HepG2 (cell line): ENCODE results near the gene AK6. TPM values are rescaled to one million over a fixed set of nuclear protein-coding genes. Genes with fewer than 3 reads are reported as not detected.

Experiments used
- AHDC1 ChIP-seq: sonication (generic); formaldehyde crosslinking; IDR thresholded peaks from 2 replicates; pipeline ENCODE4 v1.5.1; 2020; ENCODE audit warnings: mild to moderate bottlenecking, missing genetic modification reagents, borderline replicate concordance
- CC2D1A ChIP-seq: sonication (generic); formaldehyde crosslinking; IDR thresholded peaks from 2 replicates; pipeline ENCODE4 v1.8.1; 2023; ENCODE audit warnings: mild to moderate bottlenecking, missing genetic modification reagents
- ERF ChIP-seq: IDR thresholded peaks from 2 replicates; pipeline ENCODE4 v1.6.1; 2018; ENCODE audit warnings: missing biosample characterization, missing genetic modification reagents
- GATAD1 ChIP-seq: IDR thresholded peaks from 2 replicates; pipeline ENCODE4 v1.6.1; 2016; ENCODE audit warnings: missing genetic modification reagents, missing compliant biosample characterization
- MIXL1 ChIP-seq: IDR thresholded peaks from 2 replicates; pipeline ENCODE4 v1.6.1; 2016
- NFKBIZ ChIP-seq: IDR thresholded peaks from 2 replicates; pipeline ENCODE4 v1.6.1; 2018; ENCODE audit warnings: missing genetic modification reagents, missing compliant biosample characterization
- NR2F1 ChIP-seq, 2 experiments: fragments of 450-650 bp in 1 of 2; formaldehyde crosslinking in 1 of 2; IDR thresholded peaks; 2 replicates each; pipeline versions ENCODE4 v1.5.0 to v1.6.1; 2016 to 2020; ENCODE audit warnings: mild to moderate bottlenecking in 1 of 2, missing compliant biosample characterization in 1 of 2, missing genetic modification reagents in 1 of 2, moderate library complexity in 1 of 2
- PREB ChIP-seq: sonication (generic); formaldehyde crosslinking; IDR thresholded peaks from 2 replicates; pipeline ENCODE4 v1.4.0; 2020; ENCODE audit warnings: missing genetic modification reagents
- RFXANK ChIP-seq: IDR thresholded peaks from 2 replicates; pipeline ENCODE4 v1.6.1; 2016
- SATB2 ChIP-seq: sonication (generic); formaldehyde crosslinking; IDR thresholded peaks from 2 replicates; pipeline ENCODE4 v1.5.0; 2020; ENCODE audit warnings: missing genetic modification reagents
- SOX13 ChIP-seq, 3 experiments: fragments of 450-650 bp in 1 of 3; sonication (generic) in 1 of 3; formaldehyde crosslinking in 1 of 3; IDR thresholded peaks in 2 of 3; conservative IDR thresholded peaks in 1 of 3; 2 replicates each; pipeline versions ENCODE4 v1.5.0 to v1.6.1; 2016 to 2020; ENCODE audit warnings: antibody characterized with exemption in 1 of 3, mild to moderate bottlenecking in 1 of 3, missing compliant biosample characterization in 1 of 3, missing genetic modification reagents in 1 of 3, moderate library complexity in 1 of 3
- ZMYM2 ChIP-seq: sonication (generic); formaldehyde crosslinking; IDR thresholded peaks from 2 replicates; pipeline ENCODE4 v1.8.0; 2022; ENCODE audit warnings: mild to moderate bottlenecking, missing genetic modification reagents
- ZNF160 ChIP-seq: sonication (generic); formaldehyde crosslinking; IDR thresholded peaks from 2 replicates; pipeline ENCODE4 v1.8.0; 2022; ENCODE audit warnings: mild to moderate bottlenecking, inconsistent platforms, missing genetic modification reagents
- ZNF335 ChIP-seq: sonication (generic); formaldehyde crosslinking; IDR thresholded peaks from 2 replicates; pipeline ENCODE4 v1.4.0; 2020; ENCODE audit warnings: missing genetic modification reagents
- ZNF512B ChIP-seq: sonication (generic); formaldehyde crosslinking; IDR thresholded peaks from 2 replicates; pipeline ENCODE4 v1.5.1; 2020; ENCODE audit warnings: missing genetic modification reagents, mild to moderate bottlenecking, borderline replicate concordance
- ZNF607 ChIP-seq: sonication (generic); formaldehyde crosslinking; IDR thresholded peaks from 2 replicates; pipeline ENCODE4 v1.5.1; 2020; ENCODE audit warnings: missing genetic modification reagents, mild to moderate bottlenecking, borderline replicate concordance
- ZNF746 ChIP-seq: sonication (generic); formaldehyde crosslinking; IDR thresholded peaks from 2 replicates; pipeline ENCODE4 v1.8.0; 2022; ENCODE audit warnings: mild to moderate bottlenecking, missing genetic modification reagents
- ZSCAN20 ChIP-seq: sonication (generic); formaldehyde crosslinking; IDR thresholded peaks from 2 replicates; pipeline ENCODE4 v1.4.0; 2020; ENCODE audit warnings: missing genetic modification reagents, mild to moderate bottlenecking, borderline replicate concordance
- polyA plus RNA-seq, 8 experiments: library from polyadenylated mRNA; depleted of rRNA in 3 of 8; stranded (reverse) in 7 of 8; unstranded in 1 of 8; fragments of >200 nt; fragmentation: Illumina TruSeq in 4 of 8; extraction: Trizol in 4 of 8; gene quantifications; 2 replicates each; pipeline versions ENCODE4 v1.2.1 to v1.2.3, GENCODE V29; 2011 to 2016; ENCODE audit warnings: low read depth in 4 of 8, missing spikeins in 1 of 8, mixed read lengths in 1 of 8; ENCODE audit not compliant: insufficient read depth in 1 of 8
- total RNA-seq, 5 experiments: library from RNA; depleted of rRNA; stranded (reverse); fragments of >200 nt; fragmentation: Illumina TruSeq; extraction: Trizol; gene quantifications; 2 replicates each; pipeline ENCODE4 v1.2.3, GENCODE V29; 2016; ENCODE audit warnings: low read depth in 1 of 5
- TF ChIP-seq, protein P1 (sequence below): sonication (generic); formaldehyde crosslinking; IDR thresholded peaks from 2 replicates; pipeline ENCODE4 v1.5.0; 2020; ENCODE audit warnings: missing genetic modification reagents

Gene AK6
- total and polyA plus RNA-seq, 2 of the 13 experiments (the other 11 are each of a cell fraction or from before 2014, with no cell fraction given) = 31.1 to 77.2 TPM

DNA sequence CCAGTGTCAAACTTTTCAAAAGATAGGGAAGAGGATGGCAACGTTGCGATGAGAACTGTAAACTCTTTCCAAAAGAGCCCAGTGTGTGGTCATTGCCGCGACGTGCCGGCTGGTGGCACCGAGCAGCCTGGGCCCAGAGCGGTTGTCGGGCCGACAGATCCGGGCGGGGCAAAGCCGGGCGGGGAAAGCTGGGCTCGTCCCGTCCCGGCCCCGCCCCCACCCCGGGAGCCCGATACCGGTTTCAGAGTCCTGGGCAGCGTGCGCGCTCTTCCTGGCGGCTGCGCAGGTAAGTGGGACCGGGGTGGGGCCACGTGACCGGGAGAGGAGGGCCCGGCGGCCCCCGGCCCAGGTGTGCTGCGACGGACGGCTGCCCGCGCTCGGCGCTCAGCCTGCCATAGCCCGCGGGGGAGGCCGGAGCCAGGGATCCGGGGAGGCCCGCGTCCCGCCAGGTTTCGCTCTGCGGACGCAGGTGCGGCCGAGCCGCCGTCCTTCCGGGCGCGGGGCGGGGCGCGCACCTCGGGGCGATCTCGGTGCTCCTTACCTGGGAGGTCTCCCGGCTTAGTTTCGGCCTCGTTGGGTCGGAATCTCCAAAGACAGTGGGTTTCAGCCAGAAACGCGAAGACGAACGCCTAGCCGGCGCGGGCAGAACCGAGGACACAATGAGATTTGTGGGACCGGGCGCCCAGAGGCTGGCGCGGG lies 45.7 kb upstream of the AK6 start, which contains the start of gene MARVELD2 (continued):
- TF ChIP-seq PREB (no peak), MIXL1 (CRISPR knock-in tag) (peak; percentile 65; the same call in 1 of the 2 replicates), ZNF607 (0 out of 2 replicates have a peak, but pooled peaks have one; percentile 44), GATAD1 (CRISPR knock-in tag) (peak; percentile 63; the same call in 1 of the 2 replicates), NR2F1 (CRISPR knock-in tag; IDR thresholded peaks at IDR 0.05) (no peak), ZNF335 (peak; percentile 68; the same call in 1 of the 2 replicates), ERF (peak; percentile 88), ZMYM2 (CRISPR knock-in tag) (no peak), SATB2 (no peak), AHDC1 (CRISPR knock-in tag) (0 out of 2 replicates have a peak, but pooled peaks have one; percentile 49), SOX13 (IDR thresholded peaks at IDR 0.05) (no peak), SOX13 (CRISPR knock-in tag; conservative IDR thresholded peaks at IDR 0.05 in 1 of 2, IDR thresholded peaks at IDR 0.05 in 1 of 2) (peak in 1 of 2 experiments; percentile 51; a peak in 2 of 4 replicates), NFKBIZ (CRISPR knock-in tag) (no peak), RFXANK (CRISPR knock-in tag) (no peak), ZNF160 (no peak), ZSCAN20 (peak; percentile 46; the same call in 1 of the 2 replicates), CC2D1A (CRISPR knock-in tag) (no peak), ZNF512B (no peak), ZNF746 (CRISPR knock-in tag) (0 out of 2 replicates have a peak, but pooled peaks have one; percentile 28)
- TF ChIP-seq, protein P1, sequence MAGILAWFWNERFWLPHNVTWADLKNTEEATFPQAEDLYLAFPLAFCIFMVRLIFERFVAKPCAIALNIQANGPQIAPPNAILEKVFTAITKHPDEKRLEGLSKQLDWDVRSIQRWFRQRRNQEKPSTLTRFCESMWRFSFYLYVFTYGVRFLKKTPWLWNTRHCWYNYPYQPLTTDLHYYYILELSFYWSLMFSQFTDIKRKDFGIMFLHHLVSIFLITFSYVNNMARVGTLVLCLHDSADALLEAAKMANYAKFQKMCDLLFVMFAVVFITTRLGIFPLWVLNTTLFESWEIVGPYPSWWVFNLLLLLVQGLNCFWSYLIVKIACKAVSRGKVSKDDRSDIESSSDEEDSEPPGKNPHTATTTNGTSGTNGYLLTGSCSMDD = no peak
